ENCODE data around the gene RUNX2.

- no peak for TF ChIP-seq POLR2A (IDR thresholded peaks at IDR 0.05)
- TF ChIP-seq CTCF (IDR thresholded peaks at IDR 0.05 in 8 of 11, conservative IDR thresholded peaks at IDR 0.05 in 3 of 11): no peak
- no peak for TF ChIP-seq POLR2AphosphoS5 (IDR thresholded peaks at IDR 0.05)
Observed at GRCh38 chr6:45709781-45710220, 381.7 kb downstream of the RUNX2 start.

All from spleen (tissue), 7 donors.